IPS-NIHi7 (cell line): Measurements from ENCODE around the gene MICAL3.
"Not testable (repeated sequence)": the region's sequence is repeated elsewhere in the genome, so short reads cannot be mapped to it uniquely, and the experiment has no call there.

ENCODE experiments used
- DNase-seq: peaks from one replicate; pipeline ENCODE4 v3.0.0; 2012; ENCODE audit warnings: mixed read lengths; ENCODE audit errors: extremely low spot score

MICAL3 gene

GRCh38 chr22:17769013-17769715, 255.2 kb downstream of the MICAL3 start:
- DNase-seq, result no peak

- DNase-seq, result no peak
Measured at GRCh38 chr22:17767233-17768065, 256.9 kb downstream of the MICAL3 start.

GRCh38 chr22:17764852-17765251, 259.5 kb downstream of the MICAL3 start:
- DNase-seq, result not testable (repeated sequence)

- no peak for DNase-seq
Measured at GRCh38 chr22:17764036-17764435, 260.3 kb downstream of the MICAL3 start.

GRCh38 chr22:17763442-17763841, 260.9 kb downstream of the MICAL3 start:
- DNase-seq, result not testable (repeated sequence)

- DNase-seq, result no peak
Measured at GRCh38 chr22:17761138-17761488, 263.2 kb downstream of the MICAL3 start.

- peak; percentile 61 for DNase-seq
Measured at GRCh38 chr22:17754233-17754925, 270.0 kb downstream of the MICAL3 start.

- no peak for DNase-seq
Measured at GRCh38 chr22:17753401-17753989, 270.9 kb downstream of the MICAL3 start.

- no peak for DNase-seq
Measured at GRCh38 chr22:17751596-17751995, 272.8 kb downstream of the MICAL3 start.

- no peak for DNase-seq
Measured at GRCh38 chr22:17749605-17750395, 274.6 kb downstream of the MICAL3 start.

GRCh38 chr22:17748555-17749353, 275.6 kb downstream of the MICAL3 start:
- peak; percentile 89 for DNase-seq

GRCh38 chr22:17746916-17747315, 277.4 kb downstream of the MICAL3 start:
- DNase-seq, result no peak

GRCh38 chr22:17744430-17744829, 279.9 kb downstream of the MICAL3 start:
- DNase-seq, result no peak

GRCh38 chr22:17743661-17744411, 280.5 kb downstream of the MICAL3 start:
- DNase-seq, result no peak

- DNase-seq, result peak; percentile 97
Measured at GRCh38 chr22:17742527-17742902, 281.8 kb downstream of the MICAL3 start.

GRCh38 chr22:17741866-17742526, 282.4 kb downstream of the MICAL3 start:
- DNase-seq, result no peak

GRCh38 chr22:17739196-17739975, 285.0 kb downstream of the MICAL3 start:
- no peak for DNase-seq

GRCh38 chr22:17738386-17739128, 285.8 kb downstream of the MICAL3 start:
- DNase-seq, result no peak
